Tongue (tissue), 2 donors: ENCODE measurements around the gene MGMT. TPM values are rescaled to one million over a fixed set of nuclear protein-coding genes. Genes with fewer than 3 reads are reported as not detected.

ENCODE experiments used
- DNase-seq: peaks from one replicate; pipeline ENCODE4 v3.0.0-alpha.2; 2015
- total RNA-seq: library from RNA; depleted of rRNA; stranded (reverse); fragments of >200 nt; gene quantifications from one replicate; pipeline ENCODE4 v1.2.3, GENCODE V29; 2014

MGMT gene
- total RNA-seq, 1 donor from 2014 or later = 37.8 TPM

GRCh38 chr10:129808092-129808983, 341.3 kb downstream of the MGMT start:
- DNase-seq = no peak

- no peak for DNase-seq
These were observed 342.4 kb downstream of the MGMT start for GRCh38 chr10:129809431-129809830.

GRCh38 chr10:129809841-129810240, 342.8 kb downstream of the MGMT start:
- DNase-seq = no peak

GRCh38 chr10:129811208-129811607, 344.2 kb downstream of the MGMT start:
- no peak for DNase-seq

GRCh38 chr10:129812398-129812797, 345.4 kb downstream of the MGMT start:
- DNase-seq = no peak

- DNase-seq = no peak
These were observed 347.9 kb downstream of the MGMT start for GRCh38 chr10:129814681-129815646.

- no peak for DNase-seq
These were observed 349.0 kb downstream of the MGMT start for GRCh38 chr10:129815898-129816655.

- DNase-seq = no peak
These were observed 349.6 kb downstream of the MGMT start for GRCh38 chr10:129816656-129817045.
